Type B pancreatic cell (in vitro differentiated cells): ENCODE results near the gene RABL3. TPM values are rescaled to one million over a fixed set of nuclear protein-coding genes. Genes with fewer than 3 reads are reported as not detected.

Source experiments
- total RNA-seq: library from RNA; stranded (reverse); gene quantifications from 2 replicates; pipeline ENCODE4 v1.2.1, GENCODE V29; 2021; ENCODE audit warnings: low replicate concordance

RABL3 gene
- total RNA-seq, 1 donor from 2014 or later: 15.5 TPM

Other genes with a start within 250 kb of the RABL3 start
- gene NDUFB4, start 146.2 kb downstream of the RABL3 start, total RNA-seq: 129 and 171 TPM in 2 replicates
- gene HGD, start 60.3 kb downstream of the RABL3 start, total RNA-seq: 10.4 and 14.0 TPM in 2 replicates
- gene GTF2E1, start 228 bp upstream of the RABL3 start, total RNA-seq: 16.0 and 26.9 TPM in 2 replicates
- 3.6 and 5.2 TPM in 2 replicates for gene STXBP5L, start 165.7 kb upstream of the RABL3 start, total RNA-seq